Inflammatory macrophage treated with lipopolysaccharide for 4 hours (primary cell): ENCODE data around the gene CHRNA5.
A peak's percentile ranks its signal among the peaks of the same experiment; 100 is the strongest.
"Not testable (repeated sequence)": the region's sequence is repeated elsewhere in the genome, so short reads cannot be mapped to it uniquely, and the experiment has no call there.

ENCODE experiments used
- DNase-seq: peaks from one replicate; pipeline ENCODE4 v3.0.0-alpha.2; 2020

Gene CHRNA5

DNA sequence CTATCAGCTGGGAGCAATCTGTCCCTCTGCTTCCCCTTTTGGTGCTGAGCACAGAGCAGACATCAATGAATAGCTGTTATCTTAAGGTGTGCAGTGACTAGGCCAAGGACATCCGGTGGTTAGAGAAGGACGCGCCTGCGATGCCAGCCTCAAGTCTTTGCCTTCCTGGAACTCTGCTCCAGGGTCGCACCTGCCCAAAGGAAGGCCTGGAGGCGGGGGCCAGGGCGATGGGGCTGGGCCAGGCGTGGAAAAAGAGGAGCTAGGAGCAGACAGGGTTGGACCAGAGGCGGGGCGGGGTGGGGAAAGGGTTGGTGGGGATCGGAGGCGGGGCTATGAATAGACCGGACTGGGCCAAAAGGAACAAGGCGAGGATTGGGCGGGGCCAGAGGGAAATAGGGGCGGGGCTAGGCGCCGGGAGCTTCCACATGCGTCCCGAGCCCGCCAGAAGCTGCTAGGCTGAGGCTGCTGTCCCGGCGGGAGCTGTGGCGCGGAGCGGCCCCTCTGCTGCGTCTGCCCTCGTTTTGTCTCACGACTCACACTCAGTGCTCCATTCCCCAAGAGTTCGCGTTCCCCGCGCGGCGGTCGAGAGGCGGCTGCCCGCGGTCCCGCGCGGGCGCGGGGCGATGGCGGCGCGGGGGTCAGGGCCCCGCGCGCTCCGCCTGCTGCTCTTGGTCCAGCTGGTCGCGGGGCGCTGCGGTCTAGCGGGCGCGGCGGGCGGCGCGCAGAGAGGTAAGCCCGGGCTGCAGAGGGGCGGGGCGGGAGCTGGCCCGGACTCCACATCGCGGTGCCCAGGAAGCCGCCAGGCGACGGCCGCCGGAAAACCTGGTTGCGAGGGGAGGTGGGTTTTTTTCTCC, at the start of gene CHRNA5:
TSS of gene CHRNA5 (plus strand) at position 424 of the 854 bp plus-strand sequence. CDS start at position 624, 200 bp downstream.
- DNase-seq, result peak; percentile 64

DNA sequence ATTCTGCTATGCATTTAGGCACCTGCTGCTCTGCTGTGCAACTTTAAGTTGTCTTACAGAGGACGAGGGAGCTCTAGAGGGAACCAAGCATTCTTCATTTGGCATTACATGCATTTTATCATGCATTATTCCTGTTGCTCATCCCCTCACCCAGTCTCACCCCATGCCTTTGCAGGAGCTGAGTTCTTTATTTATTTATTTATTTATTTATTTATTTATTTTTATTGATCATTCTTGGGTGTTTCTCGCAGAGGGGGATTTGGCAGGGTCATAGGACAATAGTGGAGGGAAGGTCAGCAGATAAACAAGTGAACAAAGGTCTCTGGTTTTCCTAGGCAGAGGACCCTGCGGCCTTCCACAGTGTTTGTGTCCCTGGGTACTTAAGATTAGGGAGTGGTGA, 45.3 kb upstream of the CHRNA5 start:
- DNase-seq, result not testable (repeated sequence)

DNA sequence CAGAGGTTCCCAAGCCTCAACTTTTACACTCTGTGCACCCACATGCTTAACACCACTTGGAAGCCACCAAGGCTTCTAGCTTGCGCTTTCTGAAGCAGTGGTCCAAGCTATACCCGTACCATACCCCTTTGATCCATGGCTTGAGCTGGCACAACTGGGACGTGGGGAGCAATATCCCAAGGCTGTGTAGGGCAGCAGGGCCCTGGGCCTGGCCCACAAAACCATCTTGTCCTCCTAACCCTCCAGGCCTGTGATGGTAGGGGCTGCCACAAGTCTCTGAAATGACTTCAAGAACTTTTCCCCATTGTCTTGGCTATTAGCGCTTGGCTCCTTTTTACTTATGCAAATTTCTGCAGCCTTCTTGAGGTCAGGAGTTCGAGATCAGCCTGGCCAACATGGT, 41.1 kb upstream of the CHRNA5 start:
- no peak for DNase-seq

DNA sequence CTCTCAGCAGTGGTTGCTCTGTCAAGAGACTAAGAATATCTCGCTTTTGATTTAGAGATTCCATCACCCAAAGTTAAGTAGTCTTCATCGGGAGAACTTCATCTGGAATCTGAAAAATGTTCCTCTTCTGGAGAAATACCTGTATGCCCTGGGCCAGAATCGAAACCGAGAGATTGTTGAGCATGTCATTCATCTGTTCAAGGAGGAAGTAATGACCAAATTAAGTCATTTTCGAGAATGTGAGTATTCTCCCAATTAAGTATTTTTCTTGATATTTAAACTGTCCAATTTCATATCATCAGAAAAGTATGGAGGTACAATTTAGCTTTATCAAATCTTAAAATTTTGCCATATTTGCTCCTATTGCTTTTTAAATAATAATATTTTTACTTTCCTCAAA, 38.0 kb upstream of the CHRNA5 start:
- no peak for DNase-seq

DNA sequence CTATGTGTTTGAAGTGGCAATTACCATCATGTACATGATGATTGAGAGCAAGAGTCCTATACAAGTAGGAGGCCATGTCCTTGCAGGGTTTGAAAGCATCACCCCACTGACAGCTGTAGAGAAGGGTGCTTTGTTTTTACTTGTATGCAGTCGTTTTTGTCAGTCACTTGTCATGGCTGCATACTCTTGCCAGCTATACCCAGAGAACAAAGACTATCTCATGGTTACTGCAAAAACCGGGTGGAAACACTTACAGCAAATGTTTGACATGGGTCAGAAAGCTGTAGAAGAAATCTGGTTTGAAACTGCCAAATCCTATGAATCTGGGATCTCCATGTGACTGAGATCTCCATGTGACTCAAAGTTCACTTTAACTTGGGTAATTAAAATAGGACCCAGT, 32.0 kb upstream of the CHRNA5 start:
- DNase-seq, result no peak

DNA sequence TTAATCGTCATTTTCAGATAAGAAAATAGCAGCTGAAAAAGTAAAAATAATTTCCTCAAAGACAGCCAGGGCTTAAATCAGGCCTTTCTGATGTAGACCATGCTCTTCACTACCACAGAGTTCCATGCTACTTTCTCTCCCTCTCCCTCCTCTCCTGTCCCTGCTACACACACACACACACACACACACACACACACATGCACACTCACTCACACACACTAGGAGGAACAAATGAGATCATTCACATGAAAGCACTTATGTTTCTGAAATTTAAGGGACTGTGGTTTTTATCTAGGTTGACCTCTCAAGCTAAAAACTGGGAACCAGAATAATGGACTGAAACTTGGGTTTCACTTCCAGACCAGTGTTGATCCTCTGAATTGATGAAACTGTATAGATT, 29.2 kb upstream of the CHRNA5 start:
- DNase-seq, result peak; percentile 24

DNA sequence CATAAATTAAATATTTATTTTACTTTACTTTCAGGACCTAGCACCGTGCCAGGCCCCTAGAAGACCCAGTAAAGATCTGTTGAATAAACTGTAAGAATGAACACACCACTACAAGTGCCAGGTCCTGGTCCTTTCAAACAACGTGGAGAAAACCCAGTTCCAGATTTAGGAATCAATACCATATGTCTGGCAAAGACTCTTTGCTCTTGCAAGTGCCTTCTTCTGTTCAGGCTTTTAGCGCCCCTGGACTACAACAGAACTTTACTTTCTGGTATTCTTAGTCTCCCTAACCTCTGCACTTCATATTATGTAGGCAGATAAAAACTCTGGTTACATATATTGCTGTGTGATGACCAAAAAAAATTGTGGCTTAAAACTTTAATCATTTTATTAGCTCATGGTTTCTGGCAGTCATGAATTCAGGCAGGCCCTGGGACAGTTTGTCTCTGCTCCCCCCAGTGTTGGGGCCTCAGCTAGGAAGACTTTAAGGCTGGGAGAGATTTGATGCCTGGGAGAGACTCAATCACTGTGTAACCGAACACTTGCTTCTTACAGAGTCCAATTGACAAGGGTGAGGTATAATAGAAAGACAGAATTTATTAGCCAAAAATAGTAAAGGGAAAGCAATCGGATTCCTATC, 27.9 kb upstream of the CHRNA5 start:
- DNase-seq, result no peak

DNA sequence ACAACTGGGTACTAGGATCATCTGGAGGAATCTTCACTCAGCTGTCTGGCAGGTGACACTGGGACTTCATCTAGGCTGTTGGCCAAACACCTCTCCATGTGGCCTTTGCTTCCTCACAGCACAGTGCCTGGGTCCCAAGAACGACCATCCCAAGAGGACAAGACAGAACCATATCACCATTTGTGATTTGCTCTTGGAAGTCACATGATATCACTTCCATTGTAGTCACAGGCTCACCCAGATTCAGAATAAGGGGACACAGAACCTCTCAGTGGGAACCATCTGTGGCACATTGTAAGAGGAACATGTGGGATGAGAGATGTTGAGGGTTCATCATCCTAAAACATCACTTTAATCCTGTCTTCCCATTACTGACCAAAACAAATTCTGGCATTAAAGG, 27.0 kb upstream of the CHRNA5 start:
- DNase-seq, result no peak

DNA sequence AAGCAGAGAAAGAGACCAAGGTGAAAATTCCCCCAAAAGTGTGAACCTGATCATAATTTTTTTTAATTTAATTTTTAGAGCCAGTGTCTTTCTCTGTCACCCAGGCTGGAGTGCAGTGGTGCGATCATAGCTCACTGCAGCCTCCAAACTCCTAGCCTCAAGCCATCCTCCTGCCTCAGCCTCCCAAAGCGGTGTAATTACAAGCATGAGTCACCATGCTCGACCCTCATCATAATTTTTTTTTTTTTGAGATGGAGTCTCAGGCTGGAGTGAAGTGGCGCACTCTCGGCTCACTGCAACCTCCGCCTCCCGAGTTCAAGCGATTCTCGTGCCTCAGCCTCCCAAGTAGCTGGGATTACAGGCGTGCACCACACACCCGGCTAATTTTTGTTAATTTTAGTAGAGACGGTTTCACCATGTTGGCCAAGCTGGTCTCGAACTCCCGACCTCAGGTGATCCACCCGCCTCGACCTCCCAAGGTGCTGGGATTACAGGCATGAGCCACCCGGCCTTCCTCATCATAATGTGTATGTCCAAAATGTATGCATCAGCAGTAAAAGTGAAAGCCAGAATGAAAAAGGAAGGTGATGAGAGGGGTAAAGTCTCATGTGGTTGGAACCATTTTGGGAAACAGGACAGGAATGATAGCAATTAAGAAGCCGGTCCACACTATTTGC, 25.7 kb upstream of the CHRNA5 start:
- DNase-seq, result peak; percentile 64

DNA sequence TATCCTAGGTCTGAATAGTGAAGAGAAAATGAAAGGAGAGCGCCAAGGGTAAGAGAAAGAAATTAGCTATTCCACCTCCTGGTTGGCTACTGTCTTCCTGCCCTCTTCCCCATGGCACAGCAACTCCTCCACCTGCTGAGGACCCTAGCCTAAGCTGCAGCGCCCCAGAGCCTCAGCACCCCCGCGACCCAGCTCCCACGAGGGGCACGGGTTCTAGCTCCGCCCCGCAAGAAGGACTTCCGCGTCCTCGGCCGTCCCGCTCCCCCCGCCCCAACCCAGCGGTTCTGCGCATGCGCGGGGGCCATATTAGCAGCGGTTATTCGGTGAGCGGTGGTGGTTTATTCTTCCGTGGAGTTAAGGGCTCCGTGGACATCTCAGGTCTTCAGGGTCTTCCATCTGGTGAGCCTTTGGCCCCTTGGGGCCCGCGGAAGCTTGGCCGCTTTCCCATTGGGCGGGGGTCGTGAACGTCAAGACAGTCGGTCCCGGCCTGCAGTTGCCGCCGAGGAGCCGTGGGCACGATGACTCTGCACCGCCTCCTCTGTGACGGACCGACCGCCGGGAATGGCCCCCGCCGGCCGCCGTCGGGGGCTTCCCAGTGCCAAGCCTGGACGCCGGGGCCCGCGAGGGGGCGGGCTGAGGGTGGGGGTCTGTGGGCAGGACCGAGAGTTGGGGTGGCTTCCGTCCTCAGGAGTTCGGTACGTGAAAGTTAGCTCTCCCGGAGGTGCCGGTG, 25.0 kb upstream of the CHRNA5 start, which contains the start of gene PSMA4:
TSS of gene PSMA4 (plus strand) at position 304 of the 730 bp plus-strand sequence. CDS start 1,484 bp downstream, outside the sequence.
- DNase-seq, result peak; percentile 92

DNA sequence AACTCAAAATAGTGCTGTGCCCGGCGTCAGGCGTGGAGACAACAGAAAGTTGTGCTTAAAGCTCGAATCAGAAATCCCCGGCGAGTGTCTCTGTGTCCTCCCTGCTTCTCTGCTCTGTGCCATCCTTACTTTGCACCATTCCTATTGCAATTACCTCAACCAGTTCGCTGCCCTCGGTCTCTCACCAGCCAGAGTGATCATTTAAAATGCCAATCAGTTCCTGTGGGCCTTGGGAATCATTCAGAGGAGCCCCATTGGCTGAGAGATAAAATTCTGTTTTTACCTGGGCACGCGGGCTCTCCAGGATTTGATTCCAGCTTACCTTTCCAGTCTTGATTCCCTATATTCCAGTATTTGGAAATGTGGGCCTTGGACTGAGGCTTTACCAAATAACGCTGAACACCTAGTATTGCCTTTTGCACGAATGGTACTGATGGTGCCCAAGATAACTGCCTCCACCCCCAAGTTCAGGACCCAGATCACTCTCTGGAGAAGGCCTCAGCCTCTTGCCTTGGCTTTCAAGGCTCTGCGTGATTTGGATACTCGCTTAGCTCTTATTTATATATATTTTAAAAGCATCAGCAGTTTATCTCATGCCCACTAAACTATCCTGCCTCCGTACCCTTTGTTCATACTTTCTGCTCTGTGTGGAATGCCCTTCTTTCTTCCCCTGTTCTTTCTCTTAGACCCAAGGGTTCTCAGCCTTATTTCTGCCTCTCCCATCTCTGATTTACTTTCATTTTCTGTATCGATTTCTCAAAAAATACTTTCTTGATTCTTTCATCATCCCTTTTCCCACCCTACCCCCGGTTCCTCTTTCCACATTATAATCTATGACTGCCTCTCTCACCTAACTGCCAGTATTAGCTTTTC, 24.2 kb upstream of the CHRNA5 start:
- DNase-seq, result peak; percentile 86

DNA sequence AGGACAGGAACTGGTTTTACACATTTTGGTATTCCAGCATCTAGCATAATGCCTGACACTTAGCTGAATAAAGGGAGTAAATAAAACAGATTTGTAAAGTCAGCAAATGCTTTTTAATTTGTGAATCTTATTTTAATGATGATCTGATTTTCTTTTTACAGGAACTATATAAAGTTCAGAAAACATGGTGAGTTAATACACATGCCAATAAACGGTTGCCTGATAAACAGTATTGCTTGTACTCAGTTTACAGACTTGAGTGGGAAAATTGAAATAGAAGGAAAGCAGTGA, 23.6 kb upstream of the CHRNA5 start:
- no peak for DNase-seq

DNA sequence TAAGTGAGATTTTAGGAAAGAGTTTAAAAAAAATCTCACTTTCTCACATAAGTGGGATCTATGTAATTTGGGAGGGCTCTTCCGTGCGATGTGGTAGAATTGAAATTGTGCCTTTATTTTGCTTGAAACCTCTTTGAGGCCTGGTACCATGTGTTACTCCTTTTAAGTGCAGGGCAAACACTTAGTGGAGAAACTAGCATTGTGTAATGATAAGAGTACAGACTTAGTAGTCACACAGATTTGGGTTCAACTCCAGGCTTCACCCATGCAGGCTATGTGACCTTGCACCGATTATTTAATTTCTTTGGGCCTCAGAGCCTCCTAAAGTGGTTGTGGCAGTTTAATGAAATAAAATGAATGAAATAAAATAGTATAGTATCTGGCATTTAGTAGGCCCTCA, 22.7 kb upstream of the CHRNA5 start:
- DNase-seq, result no peak

DNA sequence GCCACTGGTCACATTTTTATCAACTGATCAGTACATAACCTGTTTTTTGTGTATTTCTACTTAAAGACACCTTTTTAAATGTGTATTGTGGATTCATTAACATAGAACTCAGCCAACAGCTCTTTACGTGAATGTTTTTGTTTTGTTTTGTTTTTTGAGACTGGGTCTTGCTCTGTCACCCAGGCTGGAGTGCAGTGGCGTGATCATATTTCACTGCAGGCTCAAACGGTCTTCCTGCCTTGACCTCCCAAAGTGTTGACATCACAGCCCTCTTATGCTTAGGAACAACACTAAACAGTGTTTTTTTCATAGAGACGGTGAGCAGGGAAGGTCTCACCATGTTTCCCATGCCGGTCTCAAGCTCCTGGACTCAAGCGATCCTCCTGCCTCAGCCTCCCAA, 15.1 kb upstream of the CHRNA5 start:
- DNase-seq, result no peak

DNA sequence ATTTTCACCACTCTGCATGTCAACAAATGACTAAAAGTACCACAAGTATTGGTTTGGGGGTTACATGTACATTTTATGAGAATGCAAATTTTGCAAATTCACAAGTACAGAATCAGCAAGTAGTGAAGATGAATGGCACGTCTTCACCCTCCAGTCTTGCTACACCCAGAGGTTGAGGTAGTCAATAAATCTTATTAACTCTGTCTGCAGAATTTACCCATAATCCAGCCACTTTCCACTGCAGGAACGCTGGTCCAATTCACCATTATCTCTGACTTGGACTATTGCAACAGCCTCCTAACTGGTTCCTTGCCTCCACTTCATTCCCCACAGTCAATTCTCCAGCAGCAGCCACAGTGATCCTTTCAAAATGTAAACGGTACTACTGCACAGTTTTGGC, 14.5 kb upstream of the CHRNA5 start:
- no peak for DNase-seq

DNA sequence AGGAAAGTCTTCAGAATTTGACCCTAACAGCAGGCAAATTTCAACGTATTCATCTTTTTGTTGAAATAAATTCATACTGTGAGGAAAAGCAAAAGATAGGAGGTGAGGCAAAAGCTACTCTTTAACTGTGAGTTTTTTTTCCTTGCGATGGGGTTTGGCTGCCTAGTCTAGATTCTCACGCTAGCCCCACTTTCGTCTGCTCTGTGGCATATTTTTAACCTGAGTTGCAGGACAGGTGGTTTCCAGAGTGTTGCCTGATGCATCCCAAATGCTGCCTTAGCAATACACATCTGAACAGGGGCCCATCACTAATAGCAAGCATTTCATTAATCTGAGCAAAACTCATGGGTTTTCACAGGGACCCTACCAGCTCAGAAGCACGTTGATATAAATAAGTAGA, 13.4 kb upstream of the CHRNA5 start:
- no peak for DNase-seq

DNA sequence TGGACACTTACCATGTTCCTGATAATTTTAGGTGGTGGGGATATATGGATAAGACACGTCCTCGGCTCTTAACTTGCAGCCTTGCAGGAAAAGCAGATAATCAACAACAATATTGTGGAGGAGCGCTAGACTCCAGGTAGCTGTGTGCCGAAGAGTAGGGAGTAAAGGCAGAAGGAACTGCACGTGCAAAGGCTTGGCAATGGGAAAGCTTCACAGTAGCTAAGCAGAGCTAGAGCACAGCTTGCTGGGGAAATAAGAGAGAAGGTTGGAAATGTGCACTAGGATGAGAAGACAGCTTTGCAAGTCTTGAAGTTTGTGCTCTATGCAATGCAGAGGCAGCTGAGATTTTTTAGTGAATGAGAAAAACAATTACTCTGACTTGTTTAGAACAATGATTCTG, 12.7 kb upstream of the CHRNA5 start:
- no peak for DNase-seq

DNA sequence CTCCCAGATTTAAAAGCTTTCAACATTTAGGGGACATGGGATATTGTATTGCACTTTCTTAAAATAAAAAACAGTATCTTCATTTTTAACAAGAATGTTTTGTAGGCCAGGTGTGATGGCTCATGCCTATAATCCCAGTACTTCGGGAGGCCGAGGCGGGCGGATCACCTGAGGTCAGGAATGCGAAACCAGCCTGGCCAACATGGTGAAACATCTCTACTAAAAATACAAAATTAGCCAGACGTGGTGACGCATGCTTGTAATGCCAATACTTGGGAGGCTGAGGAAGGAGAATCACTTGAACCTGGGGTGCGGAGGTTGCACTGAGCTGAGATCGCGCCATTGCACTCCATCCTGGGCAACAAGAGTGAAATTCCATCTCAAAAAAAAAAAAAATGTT, 5.1 kb upstream of the CHRNA5 start:
- DNase-seq, result not testable (repeated sequence)

DNA sequence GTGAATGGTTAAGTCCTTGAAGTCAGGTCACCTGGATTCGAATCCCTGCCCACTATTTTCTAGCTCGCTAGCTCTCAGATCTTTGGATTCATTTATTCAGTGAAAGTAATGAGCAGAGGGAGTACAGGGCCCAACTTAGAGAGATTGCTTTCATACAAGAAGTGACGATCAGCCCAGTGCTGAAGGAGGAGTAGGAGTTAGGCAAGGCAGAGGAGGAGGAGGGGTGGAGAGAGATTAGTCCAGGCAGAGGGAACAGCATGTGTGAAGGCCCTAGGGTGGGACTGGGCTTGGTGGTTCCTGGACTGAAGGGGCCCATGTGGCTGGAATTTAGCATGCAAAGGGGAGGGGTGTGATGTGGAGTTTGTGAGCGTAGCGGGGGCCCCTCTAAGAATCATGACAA, 3.8 kb upstream of the CHRNA5 start:
- no peak for DNase-seq

DNA sequence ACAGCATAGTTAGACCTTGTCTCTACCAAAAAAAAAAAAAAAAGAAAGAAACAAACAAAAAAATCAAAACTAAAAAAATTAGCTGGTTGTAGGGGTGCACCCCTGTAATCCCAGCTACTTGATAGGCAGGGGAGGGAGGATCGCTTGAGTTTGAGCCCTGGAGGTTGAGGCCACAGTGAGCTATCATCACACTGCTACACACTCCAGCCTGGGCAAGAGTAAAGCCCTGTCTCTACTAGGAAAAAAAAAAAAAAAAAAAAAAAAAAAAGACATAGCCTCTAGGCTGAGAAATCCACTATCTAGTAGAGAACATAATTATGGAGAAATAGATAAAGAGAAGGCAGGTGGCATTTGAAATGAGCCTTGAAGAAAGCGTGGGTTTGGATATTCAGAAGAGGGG, 2.2 kb upstream of the CHRNA5 start:
- DNase-seq, result no peak

DNA sequence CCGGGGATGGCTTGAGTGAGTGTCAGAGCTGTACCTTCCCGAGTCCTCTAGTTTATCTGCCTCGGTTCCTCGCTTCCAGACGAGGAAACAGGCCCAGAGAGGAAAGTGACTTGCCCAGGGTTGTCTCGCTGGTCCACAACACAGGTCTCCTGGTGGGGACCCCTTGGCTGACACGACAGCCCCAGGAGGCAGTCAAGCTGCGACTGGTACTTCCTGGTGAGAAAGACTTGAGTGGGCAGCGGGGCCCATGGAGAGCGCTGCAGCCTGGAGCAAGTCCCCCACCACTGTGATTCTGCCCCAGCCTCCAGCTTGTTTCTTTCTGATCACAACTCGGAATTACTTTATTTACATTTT, 600 bp upstream of the CHRNA5 start:
- no peak for DNase-seq
